ENCODE measurements around the gene ZBTB7C.

Gene ZBTB7C

GRCh38 chr18:48191494-48191893 is 217.7 kb downstream of the ZBTB7C start:
- DNase-seq (ENCODE audit: low read depth) = no peak

GRCh38 chr18:48190994-48191393 is 218.2 kb downstream of the ZBTB7C start:
- DNase-seq (ENCODE audit: low read depth) = no peak

- no peak for DNase-seq (ENCODE audit: low read depth)
These were observed 220.6 kb downstream of the ZBTB7C start for GRCh38 chr18:48188609-48189008.

- no peak for DNase-seq (ENCODE audit: low read depth)
These were observed 222.3 kb downstream of the ZBTB7C start for GRCh38 chr18:48186861-48187260.

GRCh38 chr18:48186131-48186766 is 222.9 kb downstream of the ZBTB7C start:
- no peak for DNase-seq (ENCODE audit: low read depth)

- DNase-seq (ENCODE audit: low read depth) = no peak
These were observed 225.1 kb downstream of the ZBTB7C start for GRCh38 chr18:48184118-48184517.

- no peak for DNase-seq (ENCODE audit: low read depth)
These were observed 225.6 kb downstream of the ZBTB7C start for GRCh38 chr18:48183613-48184012.

- DNase-seq (ENCODE audit: low read depth) = no peak
These were observed 226.4 kb downstream of the ZBTB7C start for GRCh38 chr18:48182779-48183178.

- DNase-seq (ENCODE audit: low read depth) = no peak
These were observed 227.3 kb downstream of the ZBTB7C start for GRCh38 chr18:48181857-48182256.

GRCh38 chr18:48181087-48181823 is 227.9 kb downstream of the ZBTB7C start:
- no peak for DNase-seq (ENCODE audit: low read depth)

GRCh38 chr18:48179666-48180065 is 229.5 kb downstream of the ZBTB7C start:
- no peak for DNase-seq (ENCODE audit: low read depth)

GRCh38 chr18:48179001-48179400 is 230.2 kb downstream of the ZBTB7C start:
- no peak for DNase-seq (ENCODE audit: low read depth)

GRCh38 chr18:48176909-48177308 is 232.3 kb downstream of the ZBTB7C start:
- DNase-seq (ENCODE audit: low read depth) = no peak

GRCh38 chr18:48173557-48173956 is 235.6 kb downstream of the ZBTB7C start:
- no peak for DNase-seq (ENCODE audit: low read depth)

GRCh38 chr18:48172226-48173006 is 236.8 kb downstream of the ZBTB7C start:
- no peak for DNase-seq (ENCODE audit: low read depth)

GRCh38 chr18:48171490-48172188 is 237.5 kb downstream of the ZBTB7C start:
- DNase-seq (ENCODE audit: low read depth) = no peak

GRCh38 chr18:48170651-48171050 is 238.5 kb downstream of the ZBTB7C start:
- no peak for DNase-seq (ENCODE audit: low read depth)

- DNase-seq (ENCODE audit: low read depth) = no peak
These were observed 240.3 kb downstream of the ZBTB7C start for GRCh38 chr18:48168861-48169260.

- DNase-seq (ENCODE audit: low read depth) = no peak
These were observed 241.3 kb downstream of the ZBTB7C start for GRCh38 chr18:48167897-48168253.

- no peak for DNase-seq (ENCODE audit: low read depth)
These were observed 242.8 kb downstream of the ZBTB7C start for GRCh38 chr18:48166336-48166875.

GRCh38 chr18:48165111-48165866 is 243.9 kb downstream of the ZBTB7C start:
- no peak for DNase-seq (ENCODE audit: low read depth)

Measured in activated T-helper 9 cell treated with anti-CD3 and anti-CD28 coated beads, Interleukin-2, amount 50 U/mL, for 16 hours (primary cell).